ENCODE results near the gene C16orf89. TPM values are rescaled to one million over a fixed set of nuclear protein-coding genes. Genes with fewer than 3 reads are reported as not detected.
"Not testable (repeated sequence)": the region's sequence is repeated elsewhere in the genome, so short reads cannot be mapped to it uniquely, and the experiment has no call there.

C16orf89 gene
- total RNA-seq (2022) (not detected in 2 replicates), Bru-seq, nascent RNA (not detected), BruChase-seq, experiment 1, labeled RNA remaining after a 2-hour chase (not detected), BruChase-seq, experiment 2, labeled RNA remaining after a 6-hour chase (not detected)
- long read RNA-seq = 0 reads

GRCh38 chr16:5065813-5066212, at the start of gene C16orf89:
Gene C16orf89, minus strand, starts transcription at chr16:5065956. Its CDS starts 48 bp downstream, at chr16:5065908.
- H3K9me3 ChIP-seq = peaks cover under 1% of the 10 kb centered on the region; the same call in 1 of the 2 replicates
- H3K4me3 ChIP-seq (ENCODE audit: low read depth, low read length) = no peak within 1 kb of the TSS
- no peaks in the 10 kb centered on the region for H3K4me1 ChIP-seq
- no TSS peak for BruUV-seq (replicated peaks)
- H3K27me3 Mint-ChIP-seq (ENCODE audit: insufficient read depth, unreplicated experiment) = peaks cover 7% of the 10 kb centered on the region
- POLR2A ChIA-PET = no interaction called here
- no peaks in the 10 kb centered on the region for H3K4me1 Mint-ChIP-seq (ENCODE audit: low read depth, unreplicated experiment)
- DNase-seq = no peak
- no peak within 1 kb of the TSS for H3K27ac Mint-ChIP-seq (ENCODE audit: unreplicated experiment)
- intact Hi-C loops (cut with micrococcal nuclease; ENCODE audit: unreplicated experiment) = no loop called here
- H3K9me3 Mint-ChIP-seq (ENCODE audit: unreplicated experiment) = no peaks in the 10 kb centered on the region
- no peak for TF ChIP-seq CTCF (IDR thresholded peaks at IDR 0.05; ENCODE audit: insufficient read depth in 1 of 2, low read depth in 1 of 2, low read length in 1 of 2, severe bottlenecking in 1 of 2, unreplicated experiment in 1 of 2)
- no peaks in the 10 kb centered on the region for H3K36me3 ChIP-seq (ENCODE audit: control insufficient read depth, insufficient read depth, low read length)
- CTCF ChIA-PET = no interaction called here
- H3K27me3 ChIP-seq (replicated peaks; ENCODE audit: control insufficient read depth, insufficient read depth, low read length) = no peaks in the 10 kb centered on the region
- H3K36me3 Mint-ChIP-seq (ENCODE audit: insufficient read depth, unreplicated experiment) = no peaks in the 10 kb centered on the region
- H3K4me3 Mint-ChIP-seq (ENCODE audit: unreplicated experiment) = no peak within 1 kb of the TSS

- H3K27me3 Mint-ChIP-seq (ENCODE audit: insufficient read depth, unreplicated experiment); H3K4me1 ChIP-seq; H3K9me3 ChIP-seq; DNase-seq; H3K9me3 Mint-ChIP-seq (ENCODE audit: unreplicated experiment); H3K36me3 Mint-ChIP-seq (ENCODE audit: insufficient read depth, unreplicated experiment); H3K4me1 Mint-ChIP-seq (ENCODE audit: low read depth, unreplicated experiment); BruUV-seq (replicated peaks); intact Hi-C loops (cut with micrococcal nuclease; ENCODE audit: unreplicated experiment); POLR2A ChIA-PET; H3K27me3 ChIP-seq (replicated peaks; ENCODE audit: control insufficient read depth, insufficient read depth, low read length); CTCF ChIA-PET; H3K4me3 Mint-ChIP-seq (ENCODE audit: unreplicated experiment); H3K36me3 ChIP-seq (ENCODE audit: control insufficient read depth, insufficient read depth, low read length); H3K27ac Mint-ChIP-seq (ENCODE audit: unreplicated experiment); H3K4me3 ChIP-seq (ENCODE audit: low read depth, low read length): not testable (repeated sequence)
These were observed 45.2 kb upstream of the C16orf89 start for GRCh38 chr16:5110933-5111332.

GRCh38 chr16:5108505-5109158, 42.9 kb upstream of the C16orf89 start:
- CTCF ChIA-PET = no interaction called here
- no peaks in the 10 kb centered on the region for H3K4me1 ChIP-seq
- no peak for TF ChIP-seq CTCF (IDR thresholded peaks at IDR 0.05; ENCODE audit: insufficient read depth in 1 of 2, low read depth in 1 of 2, low read length in 1 of 2, severe bottlenecking in 1 of 2, unreplicated experiment in 1 of 2)
- Mint-ChIP-seq H3K4me3 (ENCODE audit: unreplicated experiment) (no peak overlapping the region), H3K27ac (ENCODE audit: unreplicated experiment) (no peak overlapping the region), H3K4me1 (ENCODE audit: low read depth, unreplicated experiment) (no peaks in the 10 kb centered on the region), H3K27me3 (ENCODE audit: insufficient read depth, unreplicated experiment) (peaks cover 4% of the 10 kb centered on the region), H3K36me3 (ENCODE audit: insufficient read depth, unreplicated experiment) (no peaks in the 10 kb centered on the region), H3K9me3 (ENCODE audit: unreplicated experiment) (no peaks in the 10 kb centered on the region)
- no peaks in the 10 kb centered on the region for H3K36me3 ChIP-seq (ENCODE audit: control insufficient read depth, insufficient read depth, low read length)
- H3K27me3 ChIP-seq (replicated peaks; ENCODE audit: control insufficient read depth, insufficient read depth, low read length) = no peaks in the 10 kb centered on the region
- no peaks in the 10 kb centered on the region for H3K9me3 ChIP-seq
- DNase-seq = no peak
- POLR2A ChIA-PET = no interaction called here
- BruUV-seq (replicated peaks) = no TSS peak
- intact Hi-C loops (cut with micrococcal nuclease; ENCODE audit: unreplicated experiment) = no loop called here
- no peak overlapping the region for H3K4me3 ChIP-seq (ENCODE audit: low read depth, low read length)

GRCh38 chr16:5105039-5105438, 39.3 kb upstream of the C16orf89 start:
- H3K4me3 Mint-ChIP-seq (ENCODE audit: unreplicated experiment); BruUV-seq (replicated peaks); H3K4me1 Mint-ChIP-seq (ENCODE audit: low read depth, unreplicated experiment); H3K27me3 Mint-ChIP-seq (ENCODE audit: insufficient read depth, unreplicated experiment); H3K36me3 Mint-ChIP-seq (ENCODE audit: insufficient read depth, unreplicated experiment); H3K4me1 ChIP-seq; H3K4me3 ChIP-seq (ENCODE audit: low read depth, low read length); H3K27ac Mint-ChIP-seq (ENCODE audit: unreplicated experiment); H3K27me3 ChIP-seq (replicated peaks; ENCODE audit: control insufficient read depth, insufficient read depth, low read length); H3K9me3 Mint-ChIP-seq (ENCODE audit: unreplicated experiment); H3K36me3 ChIP-seq (ENCODE audit: control insufficient read depth, insufficient read depth, low read length); POLR2A ChIA-PET; H3K9me3 ChIP-seq; intact Hi-C loops (cut with micrococcal nuclease; ENCODE audit: unreplicated experiment); CTCF ChIA-PET; DNase-seq: not testable (repeated sequence)

- H3K27me3 Mint-ChIP-seq (ENCODE audit: insufficient read depth, unreplicated experiment); H3K4me1 ChIP-seq; H3K36me3 Mint-ChIP-seq (ENCODE audit: insufficient read depth, unreplicated experiment); BruUV-seq (replicated peaks); POLR2A ChIA-PET; H3K27me3 ChIP-seq (replicated peaks; ENCODE audit: control insufficient read depth, insufficient read depth, low read length); H3K4me3 ChIP-seq (ENCODE audit: low read depth, low read length); H3K4me1 Mint-ChIP-seq (ENCODE audit: low read depth, unreplicated experiment); DNase-seq; intact Hi-C loops (cut with micrococcal nuclease; ENCODE audit: unreplicated experiment); H3K27ac Mint-ChIP-seq (ENCODE audit: unreplicated experiment); H3K4me3 Mint-ChIP-seq (ENCODE audit: unreplicated experiment); H3K9me3 ChIP-seq; H3K9me3 Mint-ChIP-seq (ENCODE audit: unreplicated experiment); H3K36me3 ChIP-seq (ENCODE audit: control insufficient read depth, insufficient read depth, low read length): not testable (repeated sequence)
- CTCF ChIA-PET = interaction anchor here (0.8 kb wide), 1 partner anchor 29 kb away, joined by 3 read pairs; no protein-coding TSS in a partner anchor
These were observed 37.7 kb upstream of the C16orf89 start for GRCh38 chr16:5103296-5104032.
